HTERT RPE-1 (cell line): ENCODE data around the gene THSD7A.

ENCODE experiments used
- in situ Hi-C: fragments of 300-500 bp; cut with MboI; formaldehyde crosslinking; loops from 4 replicates; pipeline ENCODE4 v1.14.3; 2020; ENCODE audit warnings: low sequenced_read_pairs

The THSD7A gene

GRCh38 chr7:11648980-11649379 is 183.0 kb downstream of the THSD7A start:
- in situ Hi-C loops = no loop called here

DNA sequence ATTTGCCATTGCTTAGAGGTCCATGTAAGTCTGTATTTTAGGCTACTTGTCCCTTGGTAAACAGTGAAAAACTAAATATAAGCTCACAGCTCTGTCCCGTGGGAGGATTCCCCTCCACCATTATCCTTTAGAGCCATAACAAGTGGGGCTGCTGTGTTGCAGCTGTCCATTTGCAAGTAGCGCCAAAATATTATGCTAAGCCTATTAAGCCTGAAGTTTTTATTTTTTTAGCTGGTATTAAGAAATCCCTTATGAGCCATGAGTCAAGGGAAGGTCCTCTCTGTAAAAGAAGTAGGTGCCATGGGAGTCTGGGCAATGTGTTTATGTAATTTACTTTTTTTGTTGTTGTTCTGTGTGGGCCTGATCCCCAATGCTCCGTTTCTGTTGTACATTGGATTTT is 183.9 kb downstream of the THSD7A start:
- in situ Hi-C loops = no loop called here

- in situ Hi-C loops = no loop called here
Measured at GRCh38 chr7:11642841-11643240, 189.2 kb downstream of the THSD7A start.

DNA sequence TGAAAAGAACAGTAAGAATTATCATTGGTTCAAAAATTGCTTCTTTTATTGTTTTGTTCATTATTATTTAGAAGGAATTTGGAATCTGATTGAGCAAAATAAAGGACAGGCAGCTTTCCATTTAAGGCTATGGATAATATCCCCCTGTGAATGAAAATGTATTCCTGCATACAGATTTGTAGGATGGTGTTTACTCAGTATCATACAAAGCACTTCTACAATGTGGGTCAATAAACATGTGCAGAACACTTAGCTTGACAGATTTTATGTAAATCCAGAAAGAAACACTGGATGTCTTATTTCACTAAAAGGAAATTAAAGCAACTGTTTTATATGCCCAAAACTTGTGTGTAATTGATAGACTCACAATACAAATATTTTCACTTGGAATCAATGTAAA is 189.7 kb downstream of the THSD7A start:
- in situ Hi-C loops = no loop called here

GRCh38 chr7:11638011-11638774 is 193.8 kb downstream of the THSD7A start:
- in situ Hi-C loops = no loop called here

GRCh38 chr7:11636274-11636673 is 195.7 kb downstream of the THSD7A start:
- in situ Hi-C loops = no loop called here

- in situ Hi-C loops = no loop called here
Measured at GRCh38 chr7:11633310-11633709, 198.7 kb downstream of the THSD7A start.

- in situ Hi-C loops = no loop called here
Measured at GRCh38 chr7:11630355-11630754, 201.6 kb downstream of the THSD7A start.

- in situ Hi-C loops = no loop called here
Measured at GRCh38 chr7:11625669-11626068, 206.3 kb downstream of the THSD7A start.

GRCh38 chr7:11623093-11623678 is 208.8 kb downstream of the THSD7A start:
- in situ Hi-C loops = no loop called here

DNA sequence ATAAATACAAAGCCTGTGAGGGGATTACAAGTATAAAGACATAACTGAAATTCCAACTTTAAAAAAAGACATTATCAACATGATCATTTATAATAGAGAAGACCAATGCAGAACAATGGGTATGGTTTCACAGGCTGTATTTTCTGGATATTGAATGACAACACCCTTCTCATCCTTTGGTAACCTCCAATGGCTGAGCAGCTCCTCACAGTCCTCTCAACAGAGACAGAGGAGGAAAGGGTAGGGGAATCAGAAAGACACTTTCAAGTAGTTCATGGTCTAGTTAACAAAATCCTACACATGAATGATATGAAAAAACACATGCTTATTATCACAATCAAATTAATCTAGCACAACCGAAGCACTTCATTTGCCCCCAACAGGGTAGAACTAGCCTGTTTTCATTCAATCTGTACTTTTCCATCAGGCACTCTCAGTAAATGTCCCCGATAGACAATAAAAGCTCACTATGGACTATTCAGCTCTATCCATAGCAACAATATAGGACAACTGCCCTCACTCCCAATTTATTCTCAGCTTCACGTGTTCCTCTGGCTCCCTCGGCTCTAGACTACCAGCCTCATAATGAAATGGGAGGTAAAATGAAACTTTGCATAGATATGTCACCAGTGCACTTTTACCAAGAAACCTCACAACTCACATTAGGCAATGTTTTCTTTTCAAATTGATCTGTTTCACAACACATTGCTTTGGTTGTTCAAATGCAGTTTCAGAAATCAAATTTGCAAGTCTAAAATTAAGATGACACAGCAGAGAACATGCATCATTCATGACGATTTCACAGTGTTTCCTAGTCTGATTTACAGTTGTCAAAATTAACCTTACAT is 211.4 kb downstream of the THSD7A start:
- in situ Hi-C loops = no loop called here

DNA sequence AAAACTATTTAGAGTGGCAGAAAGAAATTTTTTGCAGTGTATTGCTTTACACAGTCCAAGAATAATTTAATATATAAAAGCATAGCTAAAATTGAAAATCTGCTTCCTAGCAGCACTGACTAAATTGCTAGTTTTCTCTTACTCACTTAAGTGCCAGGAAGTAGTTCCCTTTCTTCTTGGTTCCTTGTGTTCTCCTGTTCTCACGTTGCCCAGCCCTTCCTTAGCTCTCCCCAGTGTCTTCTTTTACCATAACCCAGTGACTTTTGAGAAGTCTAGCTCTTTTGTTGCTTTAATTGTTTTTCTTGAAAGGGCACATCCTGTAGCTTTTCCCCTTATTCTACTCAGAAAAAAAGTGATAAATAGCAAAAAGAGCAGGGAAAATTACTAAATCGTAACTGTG is 215.5 kb downstream of the THSD7A start:
- in situ Hi-C loops = no loop called here

GRCh38 chr7:11615174-11615573 is 216.8 kb downstream of the THSD7A start:
- in situ Hi-C loops = no loop called here

GRCh38 chr7:11613292-11613930 is 218.6 kb downstream of the THSD7A start:
- in situ Hi-C loops = no loop called here

DNA sequence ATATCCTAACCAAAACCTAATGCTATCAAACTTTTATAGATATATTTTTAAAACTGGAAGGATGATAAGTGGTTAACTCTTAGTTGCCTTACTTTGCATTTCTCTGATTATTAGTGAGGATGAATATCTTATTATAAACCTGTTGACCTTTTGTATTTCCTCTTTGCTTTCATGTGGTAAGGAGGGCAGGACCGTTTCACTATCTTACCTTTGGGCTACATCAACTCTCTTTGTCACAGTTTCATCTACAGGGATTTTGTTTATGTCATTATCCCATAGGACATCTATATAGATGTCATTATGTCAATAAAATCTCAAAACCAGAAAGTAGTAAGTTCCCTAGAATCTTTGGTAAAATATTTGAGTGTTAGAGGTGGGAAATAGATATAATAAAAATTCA is 219.3 kb downstream of the THSD7A start:
- in situ Hi-C loops = no loop called here

DNA sequence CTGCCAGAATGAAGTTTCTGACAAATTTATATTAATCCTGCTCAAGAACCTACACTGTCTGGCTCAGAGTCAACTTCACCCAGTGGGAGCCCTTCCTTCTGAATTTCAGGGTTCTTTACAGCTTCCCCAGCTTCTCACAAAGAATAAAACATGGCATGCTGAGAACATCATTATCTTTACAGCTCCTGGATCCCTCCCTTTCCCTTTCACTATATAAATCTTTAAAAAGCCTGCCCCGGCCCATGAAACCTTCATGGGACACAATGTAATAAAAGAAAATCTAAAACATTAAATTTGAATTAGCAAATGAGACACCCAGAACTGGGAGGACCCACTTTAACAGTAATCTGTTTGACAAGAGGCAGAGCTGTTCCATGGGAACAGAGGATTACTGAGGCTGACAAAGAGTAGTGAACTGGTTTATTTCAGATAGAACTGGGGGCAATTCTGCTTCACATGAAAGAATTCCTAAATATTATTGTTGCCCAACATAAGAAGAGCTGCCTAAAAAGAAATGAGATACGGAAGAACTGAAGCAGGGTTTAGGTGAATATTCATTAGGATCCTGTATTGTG is 222.8 kb downstream of the THSD7A start:
- in situ Hi-C loops = no loop called here

GRCh38 chr7:11607686-11608085 is 224.3 kb downstream of the THSD7A start:
- in situ Hi-C loops = no loop called here

GRCh38 chr7:11605749-11606148 is 226.2 kb downstream of the THSD7A start:
- in situ Hi-C loops = no loop called here

- in situ Hi-C loops = no loop called here
Measured at GRCh38 chr7:11604505-11604904, 227.5 kb downstream of the THSD7A start.

GRCh38 chr7:11601761-11602160 is 230.2 kb downstream of the THSD7A start:
- in situ Hi-C loops = no loop called here

- in situ Hi-C loops = no loop called here
Measured at GRCh38 chr7:11593322-11593721, 238.7 kb downstream of the THSD7A start.
